SH-SY5Y (cell line): ENCODE measurements around the gene DUSP16.

Experiments
- GATA2 ChIP-seq: IDR thresholded peaks from 2 replicates; pipeline ENCODE4 v1.6.1; 2011; ENCODE audit warnings: mild to moderate bottlenecking, low read depth, low read length
- GATA3 ChIP-seq: IDR thresholded peaks from 2 replicates; pipeline ENCODE4 v1.6.1; 2011; ENCODE audit warnings: low read depth, mild to moderate bottlenecking, low read length, moderate library complexity

GRCh38 chr12:12491606-12492005 lies 71.1 kb downstream of the DUSP16 start:
- TF ChIP-seq GATA2 (no peak), GATA3 (no peak)
